OCI-LY7 (cell line): ENCODE results near the gene NUP205. TPM values are rescaled to one million over a fixed set of nuclear protein-coding genes. Genes with fewer than 3 reads are reported as not detected.

Source experiments
- BruUV-seq: library from RNA; stranded (reverse); fragments of 400-500 nt; replicated peaks from 2 replicates; lab custom pipeline; 2021; lab: Mats Ljungman, UMichigan
- CTCF ChIA-PET: fragments of 300-600 bp; sonication (Branson Sonifier 250); formaldehyde crosslinking; loops from one replicate; lab custom pipeline; 2022; ENCODE audit warnings: antibody characterized with exemption; ENCODE audit not compliant: unreplicated experiment; lab: Charles Lee
- POLR2A ChIA-PET: fragments of 300-600 bp; sonication (Branson Sonifier 250); formaldehyde crosslinking; loops from one replicate; lab custom pipeline; 2022; ENCODE audit warnings: antibody characterized with exemption; lab: Charles Lee
- DNase-seq: peaks from one replicate; pipeline ENCODE4 v3.0.0-alpha.2; 2015; ENCODE audit warnings: low spot score
- H2AFZ ChIP-seq: fragments of 200-600 bp; sonication (generic), shearing (Covaris generic); 2 replicates; pipeline ENCODE4 v1.6.1; 2014; ENCODE audit warnings: mild to moderate bottlenecking, antibody characterized with exemption, low read length, moderate library complexity
- H3K27ac ChIP-seq: fragments of 200-600 bp; sonication (generic); 2 replicates; pipeline ENCODE4 v1.5.1; 2014; ENCODE audit warnings: mixed run types, low read depth, mild to moderate bottlenecking, moderate library complexity, low read length, inconsistent platforms; ENCODE audit not compliant: poor library complexity, severe bottlenecking
- H3K36me3 ChIP-seq: fragments of 200-600 bp; sonication (generic); 2 replicates; pipeline ENCODE4 v1.6.1; 2014; ENCODE audit warnings: mild to moderate bottlenecking, antibody characterized with exemption, low read length, moderate library complexity, mixed read lengths; ENCODE audit not compliant: insufficient read depth
- H3K4me1 ChIP-seq: fragments of 200-600 bp; sonication (generic); 2 replicates; pipeline ENCODE4 v1.5.1; 2014; ENCODE audit warnings: mild to moderate bottlenecking, low read length; ENCODE audit not compliant: insufficient read depth, poor library complexity, severe bottlenecking
- H3K4me2 ChIP-seq: fragments of 200-600 bp; sonication (generic); 2 replicates; pipeline ENCODE4 v1.6.1; 2014; ENCODE audit warnings: mild to moderate bottlenecking, low read length
- H3K4me3 ChIP-seq: fragments of 200-600 bp; sonication (generic); 2 replicates; pipeline ENCODE4 v1.5.1; 2014; ENCODE audit warnings: mild to moderate bottlenecking, low read depth, low read length; ENCODE audit not compliant: poor library complexity, severe bottlenecking
- H3K79me2 ChIP-seq: fragments of 200-600 bp; sonication (generic); 2 replicates; pipeline ENCODE4 v1.6.1; 2016; ENCODE audit warnings: low read depth, mild to moderate bottlenecking, low read length, moderate library complexity, mixed read lengths; ENCODE audit not compliant: insufficient read depth
- H3K9me2 ChIP-seq: fragments of 200-600 bp; sonication (generic); 2 replicates; pipeline ENCODE4 v1.6.1; 2016; ENCODE audit warnings: mild to moderate bottlenecking, low read length, mixed read lengths; ENCODE audit not compliant: insufficient read depth
- H3K9me3 ChIP-seq: fragments of 200-600 bp; sonication (generic); 2 replicates; pipeline ENCODE4 v1.6.1; 2014; ENCODE audit warnings: mild to moderate bottlenecking, mixed run types, low read length, mixed read lengths
- H4K20me1 ChIP-seq: fragments of 200-600 bp; sonication (generic); 2 replicates; pipeline ENCODE4 v1.6.1; 2014; ENCODE audit warnings: mild to moderate bottlenecking, antibody characterized with exemption, low read length, moderate library complexity, mixed read lengths; ENCODE audit not compliant: insufficient read depth
- EZH2phosphoT487 ChIP-seq: fragments of 200-600 bp; sonication (generic); IDR thresholded peaks from 2 replicates; pipeline ENCODE4 v1.6.1; 2018; ENCODE audit warnings: low read depth, borderline replicate concordance, mild to moderate bottlenecking, mixed run types, antibody characterized with exemption, low read length, moderate library complexity, mixed read lengths
- intact Hi-C: fragments of 100-400 bp; cut with micrococcal nuclease; formaldehyde crosslinking; loops from one replicate; pipeline ENCODE4 v1.10.0; 2022; ENCODE audit not compliant: unreplicated experiment
- total RNA-seq, 2 experiments: library from RNA; depleted of rRNA in 1 of 2; stranded (reverse); fragments of >200 nt in 1 of 2; shearing (Covaris generic) in 1 of 2; gene quantifications; 2 replicates each; pipeline ENCODE4 v1.2.3, GENCODE V29; 2014 to 2022
- TF ChIP-seq, protein P1 (sequence below): fragments of 200-600 bp; sonication (generic); conservative IDR thresholded peaks from 2 replicates; pipeline ENCODE4 v1.5.1; 2014; ENCODE audit warnings: mild to moderate bottlenecking, antibody characterized with exemption, low read length, moderate library complexity, mixed read lengths

NUP205 gene
- total RNA-seq, 2 experiments from 2014 or later: 115 to 132 TPM

DNA sequence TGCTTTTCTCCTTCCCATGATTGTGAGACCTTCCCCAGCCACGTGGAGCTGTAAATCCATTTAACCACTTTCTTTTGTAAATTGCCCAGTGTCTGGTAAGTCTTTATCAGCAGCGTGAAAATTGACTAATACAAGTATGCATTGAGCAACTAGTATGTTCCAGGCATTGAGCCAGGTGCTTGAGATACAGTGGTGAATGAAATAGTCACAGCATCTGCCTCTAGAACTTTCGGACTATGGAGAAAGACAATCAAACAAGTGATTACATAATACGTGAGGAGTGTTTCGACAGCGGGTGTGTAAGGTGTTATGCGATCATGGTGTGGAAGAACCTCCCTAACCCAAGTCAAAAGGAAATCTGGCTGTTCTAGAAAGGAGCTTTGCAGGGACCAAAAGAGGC is 21.6 kb upstream of the NUP205 start:
- no TSS peak for BruUV-seq
- H3K9me3 ChIP-seq: 0 out of 2 replicates have a peak, but pooled peaks cover 3% of the 10 kb centered on the region
- CTCF ChIA-PET: no interaction called here

DNA sequence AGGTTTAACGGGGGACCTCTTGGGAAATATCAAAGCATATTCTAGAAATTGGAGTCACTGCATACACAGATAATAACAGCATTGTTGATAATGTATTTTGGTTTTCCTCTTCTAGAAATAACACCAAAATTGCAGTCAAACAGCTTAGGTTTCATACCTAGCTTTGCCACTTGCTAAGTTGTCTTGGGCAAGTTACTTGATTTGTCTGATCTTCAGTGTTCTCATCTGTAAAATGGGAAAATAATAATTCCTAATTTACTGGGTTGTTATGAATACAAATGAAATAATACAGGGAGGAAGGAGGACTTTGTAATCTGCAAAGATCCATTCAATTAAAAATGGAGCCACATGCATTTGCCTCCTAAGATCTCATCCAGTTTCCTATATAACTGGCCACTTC is 20.3 kb upstream of the NUP205 start:
- no peak overlapping the region for H3K4me3 ChIP-seq
- intact Hi-C loops: no loop called here
- H3K4me1 ChIP-seq: no peaks in the 10 kb centered on the region
- no peak overlapping the region for H3K27ac ChIP-seq
- no peaks in the 10 kb centered on the region for H3K79me2 ChIP-seq
- ChIA-PET CTCF (no interaction called here), POLR2A (no interaction called here)
- H3K36me3 ChIP-seq: no peaks in the 10 kb centered on the region
- DNase-seq: no peak
- H3K4me2 ChIP-seq: no peak overlapping the region
- no peaks in the 10 kb centered on the region for H4K20me1 ChIP-seq
- H3K9me3 ChIP-seq: 0 out of 2 replicates have a peak, but pooled peaks cover 3% of the 10 kb centered on the region
- no peaks in the 10 kb centered on the region for H3K9me2 ChIP-seq
- TF ChIP-seq, protein P1, sequence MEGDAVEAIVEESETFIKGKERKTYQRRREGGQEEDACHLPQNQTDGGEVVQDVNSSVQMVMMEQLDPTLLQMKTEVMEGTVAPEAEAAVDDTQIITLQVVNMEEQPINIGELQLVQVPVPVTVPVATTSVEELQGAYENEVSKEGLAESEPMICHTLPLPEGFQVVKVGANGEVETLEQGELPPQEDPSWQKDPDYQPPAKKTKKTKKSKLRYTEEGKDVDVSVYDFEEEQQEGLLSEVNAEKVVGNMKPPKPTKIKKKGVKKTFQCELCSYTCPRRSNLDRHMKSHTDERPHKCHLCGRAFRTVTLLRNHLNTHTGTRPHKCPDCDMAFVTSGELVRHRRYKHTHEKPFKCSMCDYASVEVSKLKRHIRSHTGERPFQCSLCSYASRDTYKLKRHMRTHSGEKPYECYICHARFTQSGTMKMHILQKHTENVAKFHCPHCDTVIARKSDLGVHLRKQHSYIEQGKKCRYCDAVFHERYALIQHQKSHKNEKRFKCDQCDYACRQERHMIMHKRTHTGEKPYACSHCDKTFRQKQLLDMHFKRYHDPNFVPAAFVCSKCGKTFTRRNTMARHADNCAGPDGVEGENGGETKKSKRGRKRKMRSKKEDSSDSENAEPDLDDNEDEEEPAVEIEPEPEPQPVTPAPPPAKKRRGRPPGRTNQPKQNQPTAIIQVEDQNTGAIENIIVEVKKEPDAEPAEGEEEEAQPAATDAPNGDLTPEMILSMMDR: no peak
- no peak for TF ChIP-seq EZH2phosphoT487
- BruUV-seq: no TSS peak
- no peak overlapping the region for H2AFZ ChIP-seq

More for the DNA sequence above, 21.6 kb upstream of the NUP205 start:
- no peaks in the 10 kb centered on the region for H3K4me1 ChIP-seq
- intact Hi-C loops: no loop called here
- no peak overlapping the region for H2AFZ ChIP-seq
- TF ChIP-seq, protein P1: no peak
- no peak for TF ChIP-seq EZH2phosphoT487
- H4K20me1 ChIP-seq: no peaks in the 10 kb centered on the region
- no peak overlapping the region for H3K4me2 ChIP-seq
- H3K36me3 ChIP-seq: no peaks in the 10 kb centered on the region
- no peak overlapping the region for H3K27ac ChIP-seq
- no peaks in the 10 kb centered on the region for H3K79me2 ChIP-seq
- DNase-seq: no peak
- H3K9me2 ChIP-seq: no peaks in the 10 kb centered on the region
- POLR2A ChIA-PET: no interaction called here
- H3K4me3 ChIP-seq: no peak overlapping the region

DNA sequence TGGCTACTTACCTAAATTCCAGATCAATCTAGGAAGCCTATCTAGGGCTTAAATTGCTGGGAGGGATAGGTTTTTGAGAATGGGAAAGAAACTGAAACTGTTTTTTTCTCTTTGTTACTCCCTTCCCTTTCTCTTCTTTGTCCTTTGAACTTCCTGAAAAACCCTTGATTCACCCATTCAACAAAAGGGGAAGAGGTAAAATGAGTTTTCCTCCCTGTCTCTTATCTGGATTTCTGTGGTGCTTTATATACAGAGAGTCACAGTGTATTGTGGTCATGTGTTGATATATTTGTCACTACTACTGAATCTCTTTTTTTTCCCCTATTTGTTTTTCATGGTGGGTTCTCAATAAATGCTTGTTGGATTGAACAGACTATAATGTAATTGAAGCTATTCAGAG is 19.8 kb upstream of the NUP205 start:
- Histone ChIP-seq H2AFZ (no peak overlapping the region), H3K4me2 (no peak overlapping the region), H3K9me3 (0 out of 2 replicates have a peak, but pooled peaks cover 3% of the 10 kb centered on the region), H3K79me2 (no peaks in the 10 kb centered on the region), H3K4me3 (no peak overlapping the region), H3K4me1 (no peaks in the 10 kb centered on the region), H3K27ac (no peak overlapping the region), H4K20me1 (no peaks in the 10 kb centered on the region), H3K36me3 (no peaks in the 10 kb centered on the region), H3K9me2 (no peaks in the 10 kb centered on the region)
- POLR2A ChIA-PET: interaction anchor here (1.3 kb wide), 1 partner anchor 15 kb away, joined by 3 read pairs; no protein-coding TSS in a partner anchor
- intact Hi-C loops: no loop called here
- CTCF ChIA-PET: no interaction called here
- BruUV-seq: no TSS peak
- no peak for DNase-seq
- TF ChIP-seq, protein P1: no peak
- TF ChIP-seq EZH2phosphoT487: no peak
